Activated naive CD4-positive, alpha-beta T cell treated with anti-CD3 and anti-CD28 coated beads, Interleukin-2, amount 50 U/mL, for 16 hours (primary cell): Measurements from ENCODE around the gene PSME3.

Experiments
- DNase-seq: peaks from one replicate; pipeline ENCODE4 v3.0.0-alpha.2; 2020

Gene PSME3

DNA sequence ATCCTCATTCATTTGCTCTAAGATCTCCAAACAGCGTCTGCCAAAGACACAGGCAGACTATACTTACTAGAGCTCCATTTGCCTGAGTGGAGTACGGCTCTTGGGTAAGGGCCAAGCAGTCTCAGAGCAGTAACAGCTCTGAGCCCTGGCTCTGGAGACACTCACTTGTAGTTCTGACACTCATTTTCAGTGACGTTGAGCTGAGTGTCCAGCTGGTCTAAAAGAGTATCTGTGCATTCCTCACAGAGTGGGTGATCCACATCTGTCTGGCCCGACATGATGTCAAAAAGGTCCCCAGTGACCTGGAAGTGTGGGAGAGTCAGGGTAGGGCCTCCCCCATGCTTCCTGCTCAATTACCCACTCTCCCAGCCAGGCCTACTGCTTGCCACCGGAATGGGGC, 14.8 kb upstream of the PSME3 start:
- DNase-seq: no peak

DNA sequence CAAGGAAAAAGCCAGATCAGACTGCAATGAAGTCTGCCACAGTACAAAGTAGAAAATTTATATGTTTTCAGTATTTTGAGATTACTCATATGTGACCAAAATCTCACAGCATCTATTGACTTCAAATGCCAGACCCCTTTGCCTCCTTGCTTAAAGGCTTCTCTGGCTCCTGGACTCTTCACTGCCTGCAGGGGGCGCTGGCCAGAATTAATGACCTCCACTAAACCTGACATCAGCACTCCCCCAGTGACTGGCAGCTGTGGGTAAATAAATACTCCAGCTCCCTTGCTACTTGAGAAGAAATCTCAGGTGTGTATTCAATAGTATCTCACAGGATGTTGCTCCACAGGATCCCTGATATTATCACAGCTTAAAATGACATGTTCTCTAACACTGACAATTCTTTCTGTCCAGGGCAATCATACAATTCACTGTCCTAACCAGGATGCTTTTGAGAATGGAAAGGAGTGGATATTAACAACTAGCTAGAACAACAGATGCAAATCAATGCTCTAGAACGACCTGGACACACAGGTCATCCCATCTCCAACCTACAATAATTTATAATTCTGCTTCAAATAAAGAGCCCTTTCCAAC, 13.2 kb upstream of the PSME3 start:
- peak; percentile 71 for DNase-seq

DNA sequence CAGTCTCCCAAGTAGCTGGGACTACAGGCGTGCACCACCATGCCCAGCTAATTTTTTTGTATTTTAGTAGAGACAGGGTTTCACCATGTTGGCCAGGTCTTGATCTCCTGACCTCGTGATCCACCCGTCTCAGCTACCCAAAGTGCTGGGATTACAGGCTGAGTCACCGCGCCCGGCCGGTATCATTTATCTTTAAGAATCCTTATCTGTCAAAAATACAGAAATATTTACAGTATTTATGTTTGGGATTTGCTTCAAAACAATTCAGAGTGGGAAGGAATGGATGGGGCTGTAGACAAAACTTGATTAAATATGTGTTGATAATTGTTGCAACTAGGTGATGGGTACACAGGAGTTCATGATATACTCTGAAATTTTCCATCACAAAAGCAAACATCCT, 12.0 kb upstream of the PSME3 start:
- DNase-seq: no peak

DNA sequence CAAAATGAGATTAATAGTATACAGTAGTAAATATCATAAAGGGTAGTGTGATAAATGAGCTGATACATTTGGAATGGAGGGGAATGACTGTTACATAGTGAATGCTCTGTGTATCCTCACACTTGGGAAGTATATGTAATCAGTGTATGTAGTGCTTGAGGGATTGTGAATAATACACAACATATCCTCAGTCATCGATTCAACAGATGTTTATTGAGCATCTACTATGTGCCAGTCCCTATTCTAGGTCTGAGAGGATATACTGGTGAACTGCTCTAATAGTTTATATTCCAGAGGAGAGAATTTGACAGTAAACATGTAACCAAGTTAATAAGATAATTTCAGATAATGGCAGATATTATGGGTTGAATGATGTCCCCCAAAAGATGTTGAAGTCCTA, 5.7 kb upstream of the PSME3 start:
- no peak for DNase-seq

DNA sequence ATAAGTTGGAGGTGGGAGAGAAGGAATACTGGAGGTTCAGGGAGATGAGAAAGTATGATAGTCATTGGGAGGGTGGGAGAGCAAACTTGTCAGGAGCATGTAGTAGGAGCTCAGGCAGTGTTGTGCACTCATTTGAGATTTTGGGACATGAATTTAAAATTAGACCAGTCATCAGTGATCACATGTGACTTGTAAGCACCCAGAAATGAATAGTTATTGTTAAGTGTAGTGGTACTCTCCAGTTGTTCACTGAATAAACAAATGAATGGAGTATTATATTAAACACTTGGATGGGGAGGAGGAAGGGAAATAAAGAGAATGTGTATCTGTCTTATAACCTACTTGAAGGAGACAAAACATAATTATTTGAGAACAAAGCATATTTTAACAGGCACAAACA, 2.2 kb upstream of the PSME3 start:
- DNase-seq: no peak

DNA sequence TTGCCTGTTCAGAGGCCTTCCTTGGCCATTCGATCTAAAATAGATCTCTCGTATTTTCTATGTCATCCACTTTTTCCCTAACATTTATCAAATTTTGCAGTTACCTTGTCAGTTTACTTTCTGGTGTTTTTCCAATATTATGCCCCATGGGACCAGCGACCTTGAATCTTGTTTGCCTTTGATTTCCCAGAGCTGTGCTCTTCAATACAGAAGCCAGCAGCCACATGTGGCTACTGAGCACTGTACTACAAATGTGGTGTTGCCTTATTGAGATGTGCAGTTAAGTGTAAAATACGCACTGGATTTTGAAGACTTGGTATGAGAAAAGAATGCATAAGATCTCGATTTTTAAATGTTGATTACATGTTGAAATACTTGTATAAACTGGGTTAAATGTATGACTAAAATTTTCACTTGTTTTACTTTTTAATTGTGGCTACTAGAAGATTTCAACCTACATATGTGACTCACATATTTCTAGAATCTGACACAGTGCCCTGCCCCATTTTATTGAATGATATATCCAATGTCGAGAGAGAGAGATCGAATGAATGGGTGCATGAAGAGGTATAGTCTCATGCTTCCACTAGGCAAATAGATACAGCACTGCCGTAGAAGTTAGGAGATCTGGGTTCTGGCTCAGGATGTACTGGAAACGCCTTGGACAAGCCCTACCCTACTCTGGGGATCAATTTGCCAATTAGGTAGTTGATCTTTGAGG, 824 bp upstream of the PSME3 start:
- DNase-seq: no peak

DNA sequence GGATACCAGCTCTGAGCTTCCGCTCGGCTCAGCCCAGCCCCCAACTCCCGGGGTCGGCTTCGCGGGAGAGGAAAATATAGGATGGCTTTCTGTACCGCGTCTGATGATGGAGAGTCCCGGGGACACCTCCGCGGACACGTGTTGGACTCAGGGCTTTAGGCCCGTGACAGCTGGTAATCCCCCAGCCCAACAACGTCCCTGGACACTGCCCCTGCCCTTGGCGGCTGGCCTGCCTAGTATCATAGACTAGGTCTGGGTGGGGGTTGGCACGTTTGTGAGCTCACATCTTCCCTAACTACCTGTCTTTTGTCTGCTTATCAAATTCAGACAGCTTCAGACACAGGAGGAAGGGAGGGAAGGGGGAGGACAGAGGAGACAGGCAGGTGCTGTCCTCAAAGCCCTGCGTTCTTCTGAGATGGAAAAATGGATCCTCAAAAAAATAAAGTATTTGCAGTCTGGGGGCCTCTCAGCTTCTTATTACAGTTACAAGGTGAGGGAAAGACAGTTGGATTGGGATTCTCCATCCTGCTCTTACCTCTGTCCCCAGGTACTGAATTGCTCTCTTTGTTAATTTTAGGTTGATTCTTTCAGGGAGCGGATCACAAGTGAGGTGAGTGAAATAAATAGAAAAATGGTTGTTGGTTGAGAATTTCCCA, 698 bp downstream of the PSME3 start:
- DNase-seq: no peak

DNA sequence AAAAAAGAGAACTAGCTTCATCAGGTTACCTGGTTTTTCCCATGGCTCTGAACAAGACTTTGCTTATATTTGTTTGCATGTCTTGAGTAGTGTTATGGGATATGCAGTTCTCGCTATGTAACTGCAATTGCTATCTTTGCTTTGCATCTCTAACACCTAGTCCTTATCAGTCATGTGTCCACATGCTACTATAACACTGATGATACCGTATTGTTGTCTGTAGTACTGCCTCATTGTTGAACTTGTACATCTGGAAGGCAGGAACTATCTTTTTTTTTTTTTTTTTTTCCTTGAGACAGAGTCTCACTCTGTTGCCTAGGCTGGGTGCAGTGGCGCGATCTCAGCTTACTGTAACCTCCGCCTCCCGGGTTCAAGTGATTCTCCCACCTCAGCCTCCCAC, 2.5 kb downstream of the PSME3 start:
- no peak for DNase-seq

DNA sequence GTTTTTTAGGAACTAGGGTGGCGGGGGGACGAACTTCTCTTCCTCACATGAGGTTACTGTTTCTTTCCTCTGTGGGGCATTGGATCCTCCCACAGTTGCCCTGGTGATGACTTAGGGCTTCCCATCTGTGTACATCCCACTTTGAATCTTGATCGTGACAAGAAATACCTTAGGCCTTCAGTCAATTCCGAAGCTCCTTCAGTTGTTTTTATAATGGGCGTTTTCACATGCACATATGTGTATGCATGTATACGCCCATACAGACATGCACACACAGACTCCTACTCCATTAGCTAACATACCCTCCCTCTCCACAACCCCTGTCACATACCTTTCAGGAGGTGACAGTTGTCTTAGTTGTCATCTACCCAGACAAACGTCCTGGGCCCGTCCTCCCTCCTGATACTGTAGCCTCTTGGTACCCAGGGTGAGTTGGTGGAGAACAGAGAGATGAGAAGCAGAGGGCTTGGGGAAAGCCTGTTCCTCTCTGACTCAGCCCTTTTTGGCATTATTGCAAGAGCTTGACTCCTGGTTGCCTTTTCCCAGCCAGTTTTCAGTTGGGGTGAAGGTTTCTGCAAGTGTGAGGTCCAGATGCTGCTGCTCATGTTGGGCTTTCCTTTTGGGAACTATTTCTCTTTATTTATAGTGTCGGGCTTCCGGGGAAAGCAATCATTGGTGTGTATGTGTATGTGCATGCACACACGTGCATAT, 8.9 kb downstream of the PSME3 start:
- no peak for DNase-seq

DNA sequence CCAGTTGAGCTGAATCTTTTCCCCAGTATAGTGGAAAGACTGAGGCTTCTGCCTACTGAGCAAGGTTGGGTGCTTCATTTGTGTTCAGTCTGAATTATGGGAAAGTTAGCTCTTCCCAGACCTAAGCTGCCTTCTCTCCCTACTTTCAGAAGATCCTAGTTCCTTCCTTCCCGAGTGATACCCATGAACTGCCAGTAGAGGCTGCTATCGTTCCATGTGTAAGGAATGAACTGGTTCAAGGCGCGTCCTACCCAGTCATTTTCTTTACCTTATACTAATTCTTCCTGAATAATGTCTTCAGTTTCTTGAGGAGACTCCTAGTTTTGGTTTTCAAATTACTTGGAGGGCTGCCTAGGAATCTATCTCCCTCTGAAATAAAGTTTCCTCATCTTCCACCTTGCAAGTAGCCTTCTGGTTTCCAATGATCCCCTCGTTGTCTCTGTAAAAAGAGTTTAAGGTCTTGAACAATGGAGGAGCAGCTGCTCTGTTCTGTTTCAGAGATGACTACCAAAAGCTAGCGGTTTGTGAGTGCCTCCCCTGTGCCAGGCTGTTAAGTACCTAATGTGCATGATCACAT, 10.2 kb downstream of the PSME3 start:
- no peak for DNase-seq

DNA sequence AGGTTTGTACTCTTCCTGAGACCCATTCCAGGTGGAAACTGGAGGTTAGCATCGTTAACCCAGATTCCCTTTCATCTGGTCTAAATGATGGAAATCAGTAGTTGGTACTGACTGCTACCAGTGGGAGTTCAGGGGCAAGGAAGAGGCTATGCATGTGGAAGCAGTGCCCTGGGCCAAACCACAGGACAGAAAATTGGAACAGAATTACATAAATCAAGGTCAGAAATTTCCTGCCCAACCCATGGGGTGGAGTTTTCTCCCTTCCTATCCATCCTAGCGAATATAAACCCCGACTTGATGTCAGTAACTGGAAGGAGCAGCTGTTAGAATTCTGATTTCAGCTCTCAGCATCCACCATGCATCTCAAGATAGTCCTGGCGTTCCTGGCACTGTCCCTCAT, 11.1 kb downstream of the PSME3 start, which contains the start of gene AOC2:
Gene AOC2, plus strand, starts transcription at position 310 of the 400 bp plus-strand sequence. Its CDS starts 47 bp downstream, at position 357.
- DNase-seq: no peak

DNA sequence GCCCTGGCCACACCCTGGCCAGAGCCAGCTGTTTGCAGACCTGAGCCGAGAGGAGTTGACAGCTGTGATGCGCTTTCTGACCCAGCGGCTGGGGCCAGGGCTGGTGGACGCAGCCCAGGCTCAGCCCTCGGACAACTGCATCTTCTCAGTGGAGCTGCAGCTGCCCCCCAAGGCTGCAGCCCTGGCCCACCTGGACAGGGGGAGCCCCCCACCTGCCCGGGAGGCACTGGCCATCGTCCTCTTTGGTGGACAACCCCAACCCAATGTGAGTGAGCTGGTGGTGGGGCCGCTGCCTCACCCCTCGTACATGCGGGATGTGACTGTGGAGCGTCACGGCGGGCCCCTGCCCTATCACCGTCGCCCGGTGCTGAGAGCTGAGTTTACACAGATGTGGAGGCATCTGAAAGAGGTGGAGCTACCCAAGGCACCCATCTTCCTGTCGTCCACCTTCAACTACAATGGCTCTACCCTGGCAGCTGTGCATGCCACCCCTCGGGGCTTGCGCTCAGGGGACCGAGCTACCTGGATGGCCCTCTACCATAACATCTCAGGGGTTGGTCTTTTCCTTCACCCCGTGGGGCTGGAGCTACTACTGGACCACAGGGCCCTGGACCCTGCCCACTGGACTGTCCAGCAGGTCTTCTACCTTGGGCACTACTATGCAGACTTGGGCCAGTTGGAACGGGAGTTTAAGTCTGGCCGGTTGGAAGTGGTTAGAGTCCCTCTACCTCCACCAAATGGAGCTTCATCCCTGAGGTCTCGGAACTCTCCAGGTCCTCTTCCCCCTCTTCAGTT, 11.8 kb downstream of the PSME3 start:
- DNase-seq: no peak

DNA sequence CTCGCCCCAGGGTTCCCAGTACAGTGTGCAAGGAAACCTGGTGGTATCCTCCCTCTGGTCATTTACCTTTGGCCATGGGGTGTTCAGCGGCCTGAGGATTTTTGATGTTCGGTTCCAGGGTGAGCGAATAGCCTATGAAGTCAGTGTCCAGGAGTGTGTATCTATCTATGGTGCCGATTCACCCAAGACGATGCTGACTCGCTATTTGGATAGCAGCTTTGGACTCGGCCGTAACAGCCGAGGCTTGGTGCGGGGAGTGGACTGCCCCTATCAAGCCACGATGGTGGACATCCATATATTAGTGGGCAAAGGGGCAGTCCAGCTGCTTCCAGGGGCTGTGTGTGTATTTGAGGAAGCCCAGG, 12.3 kb downstream of the PSME3 start:
- no peak for DNase-seq

DNA sequence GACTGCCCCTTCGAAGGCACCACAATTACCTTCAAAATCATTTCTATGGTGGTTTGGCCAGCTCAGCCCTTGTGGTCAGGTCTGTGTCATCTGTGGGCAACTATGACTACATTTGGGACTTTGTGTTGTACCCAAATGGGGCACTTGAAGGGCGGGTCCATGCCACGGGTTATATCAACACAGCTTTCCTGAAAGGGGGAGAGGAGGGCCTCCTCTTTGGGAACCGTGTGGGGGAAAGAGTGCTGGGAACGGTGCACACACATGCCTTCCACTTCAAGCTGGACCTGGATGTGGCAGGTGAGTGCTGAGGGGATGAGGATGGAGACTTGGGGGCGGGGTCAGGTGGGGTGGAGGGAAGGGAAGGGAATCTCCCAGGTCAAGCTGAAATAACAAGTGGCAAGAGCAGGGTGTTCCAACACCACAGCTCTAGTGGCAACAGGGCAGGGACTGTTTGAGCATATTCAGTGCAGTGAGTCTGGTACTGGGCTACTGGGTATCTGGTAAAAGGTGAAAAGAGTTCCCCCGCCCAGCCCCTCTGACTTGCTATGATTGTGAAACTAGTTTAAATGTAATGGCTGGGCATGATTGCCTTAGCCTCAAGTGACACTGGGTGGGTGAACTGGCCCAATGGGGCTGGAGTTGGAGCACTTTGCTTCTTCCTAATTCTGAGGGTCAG, 12.9 kb downstream of the PSME3 start:
- no peak for DNase-seq

DNA sequence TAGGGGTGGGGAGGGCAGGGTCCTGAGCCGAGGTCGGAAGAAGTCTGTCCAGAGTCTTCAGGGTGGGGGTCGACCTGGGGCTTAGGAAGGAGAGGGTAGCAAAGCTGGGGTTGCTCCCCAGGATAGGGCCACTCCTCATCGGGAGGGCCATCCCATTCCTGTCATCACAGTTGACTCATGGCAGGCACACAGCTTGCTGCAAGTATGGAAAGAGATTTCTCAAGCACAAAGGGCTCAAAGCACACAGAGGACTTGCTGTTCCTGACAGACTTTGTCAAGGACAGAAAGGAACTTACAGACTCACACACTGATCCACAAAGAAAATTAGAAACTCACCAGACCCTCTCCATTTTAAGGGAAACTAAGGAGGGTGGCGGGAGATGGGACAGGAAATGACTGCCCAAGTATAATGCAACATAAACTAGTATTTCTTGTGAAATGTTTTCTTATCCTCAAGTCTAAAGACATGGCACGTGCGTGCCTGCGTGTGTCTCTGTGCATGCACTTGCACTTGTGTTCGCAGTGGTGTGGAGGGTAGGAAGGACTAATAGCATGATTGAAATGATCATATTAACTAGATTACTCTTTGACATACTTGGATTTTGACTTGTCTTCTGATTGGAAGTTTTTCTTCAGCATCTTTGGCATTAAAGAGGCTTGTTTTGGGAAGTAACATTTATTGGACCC, 13.5 kb downstream of the PSME3 start:
- no peak for DNase-seq

DNA sequence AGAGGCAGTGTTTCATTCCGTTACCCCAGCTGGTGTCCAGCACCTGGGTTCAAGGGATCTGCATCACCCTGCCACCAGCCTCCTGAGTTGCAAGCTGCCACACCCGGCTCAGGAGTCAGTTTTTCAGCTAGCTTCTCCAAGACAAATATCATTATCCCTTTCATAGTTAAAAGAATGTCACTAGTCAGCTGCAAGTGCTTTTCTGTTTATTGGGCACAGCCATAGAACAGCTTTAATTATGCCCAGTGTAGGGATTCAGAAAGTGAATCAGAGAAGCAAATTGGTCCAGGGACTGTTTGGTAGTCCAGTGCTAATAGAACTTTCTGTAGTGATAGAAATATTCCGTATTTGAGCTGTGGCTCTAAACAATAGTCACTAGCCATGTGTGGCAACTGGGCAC, 14.9 kb downstream of the PSME3 start:
- DNase-seq: no peak

DNA sequence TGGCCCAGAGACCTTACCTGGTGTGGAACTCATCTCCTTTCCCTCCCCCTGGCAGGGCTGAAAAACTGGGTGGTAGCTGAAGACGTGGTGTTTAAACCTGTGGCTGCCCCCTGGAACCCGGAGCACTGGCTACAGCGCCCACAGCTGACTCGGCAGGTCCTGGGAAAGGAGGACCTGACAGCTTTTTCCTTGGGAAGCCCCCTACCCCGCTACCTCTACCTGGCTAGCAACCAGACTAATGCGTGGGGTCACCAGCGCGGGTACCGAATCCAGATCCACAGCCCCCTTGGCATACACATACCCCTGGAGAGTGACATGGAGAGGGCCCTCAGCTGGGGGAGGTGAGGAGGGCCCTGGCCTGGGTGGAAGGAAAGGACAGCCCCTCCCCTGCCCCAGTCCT, 15.8 kb downstream of the PSME3 start:
- no peak for DNase-seq

DNA sequence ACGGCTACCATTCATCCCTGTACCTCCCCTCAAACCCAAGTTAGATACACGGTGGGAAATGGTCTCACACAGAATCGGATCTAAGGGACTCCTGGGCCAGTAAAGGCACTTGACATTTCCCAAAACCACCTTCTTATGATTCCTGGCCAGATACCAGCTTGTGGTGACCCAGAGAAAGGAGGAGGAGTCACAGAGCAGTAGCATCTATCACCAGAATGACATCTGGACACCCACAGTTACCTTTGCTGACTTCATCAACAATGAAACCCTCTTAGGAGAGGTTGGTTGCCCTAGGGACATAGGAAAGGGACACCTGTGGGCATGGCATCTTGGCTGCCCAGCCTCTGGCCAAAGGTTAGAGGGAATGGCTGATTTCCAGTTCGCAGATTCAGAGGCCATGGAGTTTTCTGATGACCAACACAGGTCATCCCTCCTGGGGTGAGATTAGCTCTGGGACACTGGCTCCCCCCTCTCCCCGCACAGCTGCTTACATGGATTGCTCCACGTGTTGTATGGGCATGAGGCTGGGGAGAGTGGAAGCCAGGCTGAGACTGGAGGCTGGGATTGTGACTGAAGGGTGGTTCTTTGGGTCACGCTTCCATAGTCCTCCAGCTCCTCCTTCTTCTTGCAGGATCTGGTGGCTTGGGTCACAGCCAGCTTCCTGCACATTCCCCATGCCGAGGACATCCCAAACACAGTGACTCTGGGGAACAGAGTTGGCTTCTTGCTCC, 16.4 kb downstream of the PSME3 start:
- DNase-seq: no peak

DNA sequence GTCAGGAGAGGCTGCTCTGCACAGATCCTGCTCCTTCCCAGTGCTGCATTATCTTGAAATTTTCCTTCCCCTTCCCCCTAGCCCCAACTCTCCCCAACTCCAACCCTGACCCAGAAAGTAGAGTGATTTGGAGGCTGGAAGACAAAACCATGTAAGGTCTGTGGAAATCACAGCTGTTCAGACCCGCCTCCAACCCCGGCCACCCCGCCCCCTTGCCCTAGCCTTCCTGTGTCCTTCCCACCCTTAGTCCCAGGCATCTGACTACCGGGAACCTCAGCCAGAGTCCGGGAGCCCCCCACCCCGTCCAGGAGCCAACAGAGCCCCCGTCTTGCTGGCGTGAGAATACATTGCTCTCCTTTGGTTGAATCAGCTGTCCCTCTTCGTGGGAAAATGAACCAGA, 17.8 kb downstream of the PSME3 start, which contains the start of gene AOC3:
Gene AOC3, plus strand, starts transcription at position 246 of the 400 bp plus-strand sequence. Its CDS starts 145 bp downstream, at position 391.
- no peak for DNase-seq
